ENCODE results near the gene ZBTB20.

- TF ChIP-seq CTCF (IDR thresholded peaks at IDR 0.05) (no peak), POLR2A (IDR thresholded peaks at IDR 0.05) (no peak)
These were observed 18.6 kb upstream of the ZBTB20 start for GRCh38 chr3:115165701-115166100.

All from right lobe of liver (tissue), 4 donors.